ENCODE data around the gene ANKRD11.

Gene ANKRD11

GRCh38 chr16:89360760-89361435 is 129.5 kb downstream of the ANKRD11 start:
- no peak for DNase-seq (ENCODE audit: insufficient read length, low spot score)

GRCh38 chr16:89359264-89360147 is 130.9 kb downstream of the ANKRD11 start:
- no peak for DNase-seq (ENCODE audit: insufficient read length, low spot score)
- peak; percentile 66 for FAIRE-seq
- TF ChIP-seq SPI1 (IDR thresholded peaks at IDR 0.05; ENCODE audit: low read depth, low read length) (peak; percentile 59), POLR2A (IDR thresholded peaks at IDR 0.05; ENCODE audit: low read depth, low read length) (no peak), POU2F2 (IDR thresholded peaks at IDR 0.05; ENCODE audit: low read depth, low read length) (no peak)

More at GRCh38 chr16:89360760-89361435, 129.5 kb downstream of the ANKRD11 start:
- FAIRE-seq: peak; percentile 90
- TF ChIP-seq POU2F2 (IDR thresholded peaks at IDR 0.05; ENCODE audit: low read depth, low read length): peak; percentile 69
- TF ChIP-seq POLR2AphosphoS5 (IDR thresholded peaks at IDR 0.05; ENCODE audit: low read depth, low read length): no peak
- TF ChIP-seq POLR2A (IDR thresholded peaks at IDR 0.05; ENCODE audit: low read depth, low read length): no peak; the same call in 1 of the 2 replicates
- TF ChIP-seq SPI1 (IDR thresholded peaks at IDR 0.05; ENCODE audit: low read depth, low read length): 0 out of 2 replicates have a peak, but pooled peaks have one; percentile 39
- TF ChIP-seq PAX5 (IDR thresholded peaks at IDR 0.05; ENCODE audit: insufficient read depth, low read length, severe bottlenecking): no peak

- no peak for TF ChIP-seq TAF1 (IDR thresholded peaks at IDR 0.05; ENCODE audit: low read depth, low read length)
- no peak for TF ChIP-seq POLR2A (IDR thresholded peaks at IDR 0.05; ENCODE audit: low read depth, low read length)
- peak; percentile 48 for TF ChIP-seq SPI1 (IDR thresholded peaks at IDR 0.05; ENCODE audit: low read depth, low read length)
- TF ChIP-seq POU2F2 (IDR thresholded peaks at IDR 0.05; ENCODE audit: low read depth, low read length): no peak
- TF ChIP-seq POLR2AphosphoS5 (IDR thresholded peaks at IDR 0.05; ENCODE audit: low read depth, low read length): no peak
- FAIRE-seq (peak; percentile 89), DNase-seq (ENCODE audit: insufficient read length, low spot score) (no peak)
These were observed 132.0 kb downstream of the ANKRD11 start for GRCh38 chr16:89358030-89359005.

- FAIRE-seq (peak; percentile 74), DNase-seq (ENCODE audit: insufficient read length, low spot score) (no peak)
- TF ChIP-seq POU2F2 (IDR thresholded peaks at IDR 0.05; ENCODE audit: low read depth, low read length) (no peak), PAX5 (IDR thresholded peaks at IDR 0.05; ENCODE audit: insufficient read depth, low read length, severe bottlenecking) (no peak), POLR2AphosphoS5 (IDR thresholded peaks at IDR 0.05; ENCODE audit: low read depth, low read length) (no peak), TAF1 (IDR thresholded peaks at IDR 0.05; ENCODE audit: low read depth, low read length) (no peak)
These were observed 133.1 kb downstream of the ANKRD11 start for GRCh38 chr16:89357055-89357816.

- FAIRE-seq (no peak), DNase-seq (ENCODE audit: insufficient read length, low spot score) (no peak)
- TF ChIP-seq PAX5 (IDR thresholded peaks at IDR 0.05; ENCODE audit: insufficient read depth, low read length, severe bottlenecking) (no peak), POU2F2 (IDR thresholded peaks at IDR 0.05; ENCODE audit: low read depth, low read length) (no peak), POLR2AphosphoS5 (IDR thresholded peaks at IDR 0.05; ENCODE audit: low read depth, low read length) (no peak), SPI1 (IDR thresholded peaks at IDR 0.05; ENCODE audit: low read depth, low read length) (no peak), TAF1 (IDR thresholded peaks at IDR 0.05; ENCODE audit: low read depth, low read length) (no peak), POLR2A (IDR thresholded peaks at IDR 0.05; ENCODE audit: low read depth, low read length) (no peak)
These were observed 134.7 kb downstream of the ANKRD11 start for GRCh38 chr16:89355686-89356085.

- DNase-seq (ENCODE audit: insufficient read length, low spot score) (no peak), FAIRE-seq (no peak)
- no peak for TF ChIP-seq PAX5 (IDR thresholded peaks at IDR 0.05; ENCODE audit: insufficient read depth, low read length, severe bottlenecking)
- TF ChIP-seq POU2F2 (IDR thresholded peaks at IDR 0.05; ENCODE audit: low read depth, low read length): no peak
- TF ChIP-seq TAF1 (IDR thresholded peaks at IDR 0.05; ENCODE audit: low read depth, low read length): no peak
- TF ChIP-seq POLR2A (IDR thresholded peaks at IDR 0.05; ENCODE audit: low read depth, low read length): no peak
- no peak for TF ChIP-seq POLR2AphosphoS5 (IDR thresholded peaks at IDR 0.05; ENCODE audit: low read depth, low read length)
These were observed 135.4 kb downstream of the ANKRD11 start for GRCh38 chr16:89355007-89355406.

- DNase-seq (ENCODE audit: insufficient read length, low spot score): no peak
- no peak for TF ChIP-seq TAF1 (IDR thresholded peaks at IDR 0.05; ENCODE audit: low read depth, low read length)
- no peak for TF ChIP-seq POU2F2 (IDR thresholded peaks at IDR 0.05; ENCODE audit: low read depth, low read length)
- TF ChIP-seq SPI1 (IDR thresholded peaks at IDR 0.05; ENCODE audit: low read depth, low read length): no peak
- TF ChIP-seq POLR2A (IDR thresholded peaks at IDR 0.05; ENCODE audit: low read depth, low read length): no peak
- no peak for TF ChIP-seq POLR2AphosphoS5 (IDR thresholded peaks at IDR 0.05; ENCODE audit: low read depth, low read length)
- no peak for TF ChIP-seq PAX5 (IDR thresholded peaks at IDR 0.05; ENCODE audit: insufficient read depth, low read length, severe bottlenecking)
- FAIRE-seq: no peak
These were observed 136.0 kb downstream of the ANKRD11 start for GRCh38 chr16:89354325-89354724.

- TF ChIP-seq TAF1 (IDR thresholded peaks at IDR 0.05; ENCODE audit: low read depth, low read length) (no peak), SPI1 (IDR thresholded peaks at IDR 0.05; ENCODE audit: low read depth, low read length) (peak; percentile 43; the same call in 1 of the 2 replicates)
- DNase-seq (ENCODE audit: insufficient read length, low spot score) (no peak), FAIRE-seq (no peak)
These were observed 138.2 kb downstream of the ANKRD11 start for GRCh38 chr16:89352091-89352681.
